HCT116 (cell line): ENCODE measurements around the gene TP53TG5. TPM values are rescaled to one million over a fixed set of nuclear protein-coding genes. Genes with fewer than 3 reads are reported as not detected.

Experiments
- ATAC-seq: fragments of 200-7000 bp; cut with Tn5 transposase; 2 replicates; pipeline ENCODE4 v1.9.1; 2020; ENCODE audit warnings: mild to moderate bottlenecking, moderate library complexity
- BruUV-seq: library from RNA; stranded (reverse); fragments of 400-500 nt; replicated peaks from 2 replicates; lab custom pipeline; 2021; lab: Mats Ljungman, UMichigan
- CTCF ChIA-PET: fragments of 300-600 bp; sonication (Branson Sonifier 250); formaldehyde crosslinking; loops from one replicate; lab custom pipeline; 2021; ENCODE audit warnings: antibody characterized with exemption; lab: Charles Lee
- POLR2A ChIA-PET: fragments of 300-600, 350-600 bp; sonication (Branson Sonifier 250); formaldehyde crosslinking; loops from one replicate; lab custom pipeline; 2021; ENCODE audit warnings: antibody characterized with exemption; lab: Charles Lee
- RAD21 ChIA-PET, 2 experiments: fragments of 300-600 bp; sonication (Branson Sonifier 250); formaldehyde crosslinking; loops; one replicate each; lab custom pipeline; 2023; ENCODE audit warnings: low total read pairs in 2 of 2; ENCODE audit not compliant: uncharacterized antibody in 2 of 2, unreplicated experiment in 2 of 2, low non-redundant PET in 1 of 2; lab: Charles Lee
- DNase-seq: peaks from one replicate; pipeline ENCODE4 v3.0.0-alpha.2; 2010; ENCODE audit warnings: low read depth, low spot score
- H2AFZ ChIP-seq: fragments of 200-600 bp; shearing (Covaris generic), sonication (generic); 2 replicates; pipeline ENCODE4 v1.6.1; 2017; ENCODE audit warnings: low read depth, mixed run types, mixed read lengths, antibody characterized with exemption, low read length; ENCODE audit not compliant: poor library complexity, severe bottlenecking
- H3K27ac ChIP-seq: 2 replicates; pipeline ENCODE4 v1.5.1; 2012; ENCODE audit warnings: low read depth, low read length
- H3K27me3 ChIP-seq: fragments of 200-600 bp; sonication (generic); 2 replicates; pipeline ENCODE4 v1.6.1; 2016; ENCODE audit warnings: mixed run types, low read length, mixed read lengths; ENCODE audit not compliant: insufficient read depth
- H3K36me3 ChIP-seq, 2 experiments: fragments of 200-500 bp in 1 of 2; fragments of 200-600 bp in 1 of 2; sonication (Bioruptor generic) in 1 of 2; sonication (generic) in 1 of 2; 2 replicates each; pipeline versions ENCODE4 v1.5.1 to v1.6.1; 2014 to 2016; ENCODE audit warnings: low read length in 2 of 2, inconsistent platforms in 1 of 2, mixed read lengths in 1 of 2, mixed run types in 1 of 2; ENCODE audit not compliant: insufficient read depth in 2 of 2, control insufficient read depth in 1 of 2
- H3K4me1 ChIP-seq, 2 experiments: fragments of 200-600 bp in 1 of 2; sonication (generic) in 1 of 2; 2 replicates each; pipeline versions ENCODE4 v1.5.1 to v1.6.1; 2012 to 2017; ENCODE audit warnings: low read length in 2 of 2, inconsistent platforms in 1 of 2, mild to moderate bottlenecking in 1 of 2, mixed read lengths in 1 of 2, mixed run types in 1 of 2, moderate library complexity in 1 of 2; ENCODE audit not compliant: insufficient read depth in 2 of 2, control insufficient read depth in 1 of 2
- H3K4me2 ChIP-seq: fragments of 200-600 bp; sonication (generic); 2 replicates; pipeline ENCODE4 v1.6.1; 2017; ENCODE audit warnings: mixed run types, low read length, mixed read lengths
- H3K4me3 ChIP-seq, 2 experiments: fragments of 200-600 bp in 1 of 2; sonication (generic) in 1 of 2; replicated peaks in 1 of 2; 2 replicates each; pipeline ENCODE4 v1.5.1; 2011 to 2016; ENCODE audit warnings: low read length in 2 of 2, control low read depth in 1 of 2, low read depth in 1 of 2, mild to moderate bottlenecking in 1 of 2, mixed read lengths in 1 of 2, mixed run types in 1 of 2
- H3K79me2 ChIP-seq: fragments of 200-600 bp; sonication (generic); 2 replicates; pipeline ENCODE4 v1.6.1; 2017; ENCODE audit warnings: mild to moderate bottlenecking, mixed run types, low read length, moderate library complexity, mixed read lengths; ENCODE audit not compliant: insufficient read depth
- H3K9ac ChIP-seq: fragments of 200-600 bp; sonication (generic); 2 replicates; pipeline ENCODE4 v1.6.1; 2016; ENCODE audit warnings: low read length, mixed read lengths
- H3K9me2 ChIP-seq: fragments of 200-600 bp; sonication (generic), shearing (Covaris generic); 2 replicates; pipeline ENCODE4 v1.6.1; 2017; ENCODE audit warnings: mixed run types, mild to moderate bottlenecking, moderate library complexity; ENCODE audit not compliant: insufficient read depth
- H3K9me3 ChIP-seq, 2 experiments: fragments of 200-500 bp in 1 of 2; fragments of 200-600 bp in 1 of 2; sonication (Bioruptor generic) in 1 of 2; sonication (generic) in 1 of 2; 2 replicates each; pipeline ENCODE4 v1.6.1; 2014 to 2017; ENCODE audit warnings: low read length in 2 of 2, mixed read lengths in 2 of 2, inconsistent platforms in 1 of 2, low read depth in 1 of 2, mild to moderate bottlenecking in 1 of 2, mixed run types in 1 of 2, moderate library complexity in 1 of 2; ENCODE audit not compliant: control insufficient read depth in 1 of 2, insufficient read depth in 1 of 2
- H4K20me1 ChIP-seq: fragments of 200-600 bp; sonication (generic), shearing (Covaris generic); 2 replicates; pipeline ENCODE4 v1.6.1; 2017; ENCODE audit warnings: mixed run types, mild to moderate bottlenecking, moderate library complexity; ENCODE audit not compliant: insufficient read depth
- CBX3 ChIP-seq: IDR thresholded peaks from 2 replicates; pipeline ENCODE4 v1.6.1; 2012; ENCODE audit warnings: low read depth
- CEBPB ChIP-seq: IDR thresholded peaks from 2 replicates; pipeline ENCODE4 v1.6.1; 2012; ENCODE audit warnings: low read depth
- EGR1 ChIP-seq: IDR thresholded peaks from 2 replicates; pipeline ENCODE4 v1.6.1; 2012; ENCODE audit warnings: low read depth
- EZH2 ChIP-seq: fragments of 200-600 bp; sonication (generic); IDR thresholded peaks from 2 replicates; pipeline ENCODE4 v1.6.1; 2017; ENCODE audit warnings: antibody characterized with exemption, mixed run types
- EZH2phosphoT487 ChIP-seq: fragments of 200-600 bp; IDR thresholded peaks from 2 replicates; pipeline ENCODE4 v1.6.1; 2018; ENCODE audit warnings: antibody characterized with exemption, borderline replicate concordance
- FOSL1 ChIP-seq: IDR thresholded peaks from 2 replicates; pipeline ENCODE4 v1.6.1; 2012; ENCODE audit warnings: low read depth
- JUND ChIP-seq: IDR thresholded peaks from 2 replicates; pipeline ENCODE4 v1.6.1; 2012
- POLR2A ChIP-seq: IDR thresholded peaks from 2 replicates; pipeline ENCODE4 v1.7.0; 2011; ENCODE audit warnings: borderline replicate concordance; ENCODE audit not compliant: insufficient read depth, insufficient read length; ENCODE audit errors: extremely low read depth
- POLR2AphosphoS5 ChIP-seq: IDR thresholded peaks from 2 replicates; pipeline ENCODE4 v1.6.1; 2011; ENCODE audit warnings: mild to moderate bottlenecking, low read depth, low read length, moderate library complexity
- SP1 ChIP-seq: IDR thresholded peaks from 2 replicates; pipeline ENCODE4 v1.6.1; 2012; ENCODE audit warnings: low read depth
- YY1 ChIP-seq: IDR thresholded peaks from 2 replicates; pipeline ENCODE4 v1.6.1; 2011; ENCODE audit warnings: low read length, low read depth, moderate library complexity, mild to moderate bottlenecking; ENCODE audit not compliant: insufficient replicate concordance; ENCODE audit errors: extremely low read depth
- ZFX ChIP-seq: fragments of 450-650 bp; IDR thresholded peaks from 2 replicates; pipeline ENCODE4 v1.6.1; 2017
- ZNF274 ChIP-seq: fragments of 200-500 bp; sonication (Bioruptor generic); IDR thresholded peaks from 2 replicates; pipeline ENCODE4 v1.6.1; 2014; ENCODE audit warnings: mild to moderate bottlenecking, low read depth, low read length, inconsistent platforms
- intact Hi-C: fragments of 100-400 bp; cut with micrococcal nuclease; formaldehyde crosslinking; loops from 2 replicates; pipeline ENCODE4 v1.10.0; 2022
- total RNA-seq: library from RNA; stranded (reverse); gene quantifications from one replicate; pipeline ENCODE4 v1.2.1, GENCODE V29; 2021; ENCODE audit not compliant: unreplicated experiment
- TF ChIP-seq, protein P1 (sequence below): IDR thresholded peaks from 2 replicates; pipeline ENCODE4 v1.6.1; 2012
- TF ChIP-seq, protein P2 (sequence below): IDR thresholded peaks from 2 replicates; pipeline ENCODE4 v1.6.1; 2012
- TF ChIP-seq, protein P3 (sequence below), 3 experiments: fragments of 200-600 bp in 1 of 3; sonication (generic) in 1 of 3; IDR thresholded peaks in 2 of 3; conservative IDR thresholded peaks in 1 of 3; 2 replicates each; pipeline ENCODE4 v1.5.1; 2012 to 2017; ENCODE audit warnings: low read depth in 2 of 3, low read length in 2 of 3, antibody characterized with exemption in 1 of 3, borderline replicate concordance in 1 of 3, control low read depth in 1 of 3, mild to moderate bottlenecking in 1 of 3, mixed read lengths in 1 of 3, mixed run types in 1 of 3, moderate library complexity in 1 of 3; ENCODE audit not compliant: insufficient read depth in 1 of 3
- TF ChIP-seq, protein P4 (sequence below): IDR thresholded peaks from 2 replicates; pipeline ENCODE4 v1.6.1; 2012; ENCODE audit warnings: low read depth
- TF ChIP-seq, protein P5 (sequence below): IDR thresholded peaks from 2 replicates; pipeline ENCODE4 v1.6.1; 2011; ENCODE audit warnings: mild to moderate bottlenecking, low read length, moderate library complexity; ENCODE audit not compliant: insufficient replicate concordance; ENCODE audit errors: extremely low read depth

TP53TG5 gene
- total RNA-seq, 1 experiment from 2014 or later, result 0.76 TPM

DNA sequence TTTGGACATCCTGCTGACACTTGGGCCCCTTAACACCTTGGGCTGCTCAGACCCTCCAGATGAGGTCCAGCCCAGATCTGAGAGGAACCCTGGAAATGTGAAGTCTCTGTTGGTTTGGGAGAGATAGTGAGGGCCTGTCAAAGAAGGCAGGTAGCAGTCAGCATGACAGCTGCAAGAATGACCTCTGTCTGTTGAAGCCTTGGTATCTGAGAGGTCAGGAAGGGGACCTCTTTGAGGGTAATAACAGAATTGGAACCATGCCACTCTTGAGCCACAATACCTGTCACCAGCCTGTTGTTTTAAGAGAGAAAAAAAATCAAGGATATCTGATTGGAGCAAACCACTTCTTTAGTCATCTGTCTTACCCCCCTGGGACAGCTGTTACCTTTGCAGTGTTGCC lies 11.0 kb downstream of the TP53TG5 start:
- Histone ChIP-seq H3K9ac (no peak overlapping the region), H4K20me1 (no peaks in the 10 kb centered on the region), H3K4me1 (peaks cover 5 to 12% of the 10 kb centered on the region in 2 experiments; a peak in 3 of 4 replicates), H3K9me3 (no peaks in the 10 kb centered on the region), H3K79me2 (peaks cover 25% of the 10 kb centered on the region), H2AFZ (no peak overlapping the region), H3K36me3 (peaks cover 12 to 25% of the 10 kb centered on the region in 2 experiments; a peak in 3 of 4 replicates), H3K27ac (no peak overlapping the region), H3K4me3 (no peak overlapping the region), H3K9me2 (no peaks in the 10 kb centered on the region), H3K4me2 (no peak overlapping the region), H3K27me3 (no peaks in the 10 kb centered on the region)
- intact Hi-C loops, result no loop called here
- ChIA-PET RAD21 (no interaction called here), POLR2A (no interaction called here), CTCF (interaction anchor here (0.8 kb wide), 1 partner anchor 215 kb away, joined by 3 read pairs; no protein-coding TSS in a partner anchor)
- DNase-seq (no peak), ATAC-seq (no peak)
- TF ChIP-seq ZFX (no peak), EZH2 (no peak), POLR2A (no peak), POLR2AphosphoS5 (no peak), JUND (no peak), ZNF274 (no peak), YY1 (no peak), EZH2phosphoT487 (no peak), CEBPB (no peak), FOSL1 (no peak), EGR1 (no peak), SP1 (no peak), CBX3 (no peak)
- TF ChIP-seq, protein P1, sequence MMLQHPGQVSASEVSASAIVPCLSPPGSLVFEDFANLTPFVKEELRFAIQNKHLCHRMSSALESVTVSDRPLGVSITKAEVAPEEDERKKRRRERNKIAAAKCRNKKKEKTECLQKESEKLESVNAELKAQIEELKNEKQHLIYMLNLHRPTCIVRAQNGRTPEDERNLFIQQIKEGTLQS, result no peak
- TF ChIP-seq, protein P2, sequence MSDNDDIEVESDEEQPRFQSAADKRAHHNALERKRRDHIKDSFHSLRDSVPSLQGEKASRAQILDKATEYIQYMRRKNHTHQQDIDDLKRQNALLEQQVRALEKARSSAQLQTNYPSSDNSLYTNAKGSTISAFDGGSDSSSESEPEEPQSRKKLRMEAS, result no peak
- TF ChIP-seq, protein P3, sequence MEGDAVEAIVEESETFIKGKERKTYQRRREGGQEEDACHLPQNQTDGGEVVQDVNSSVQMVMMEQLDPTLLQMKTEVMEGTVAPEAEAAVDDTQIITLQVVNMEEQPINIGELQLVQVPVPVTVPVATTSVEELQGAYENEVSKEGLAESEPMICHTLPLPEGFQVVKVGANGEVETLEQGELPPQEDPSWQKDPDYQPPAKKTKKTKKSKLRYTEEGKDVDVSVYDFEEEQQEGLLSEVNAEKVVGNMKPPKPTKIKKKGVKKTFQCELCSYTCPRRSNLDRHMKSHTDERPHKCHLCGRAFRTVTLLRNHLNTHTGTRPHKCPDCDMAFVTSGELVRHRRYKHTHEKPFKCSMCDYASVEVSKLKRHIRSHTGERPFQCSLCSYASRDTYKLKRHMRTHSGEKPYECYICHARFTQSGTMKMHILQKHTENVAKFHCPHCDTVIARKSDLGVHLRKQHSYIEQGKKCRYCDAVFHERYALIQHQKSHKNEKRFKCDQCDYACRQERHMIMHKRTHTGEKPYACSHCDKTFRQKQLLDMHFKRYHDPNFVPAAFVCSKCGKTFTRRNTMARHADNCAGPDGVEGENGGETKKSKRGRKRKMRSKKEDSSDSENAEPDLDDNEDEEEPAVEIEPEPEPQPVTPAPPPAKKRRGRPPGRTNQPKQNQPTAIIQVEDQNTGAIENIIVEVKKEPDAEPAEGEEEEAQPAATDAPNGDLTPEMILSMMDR (IDR thresholded peaks at IDR 0.05 in 2 of 3, conservative IDR thresholded peaks at IDR 0.05 in 1 of 3; ENCODE audit: borderline replicate concordance in 1 of 3, insufficient read depth in 1 of 3, low read depth in 2 of 3, low read length in 2 of 3), result no peak
- TF ChIP-seq, protein P4, sequence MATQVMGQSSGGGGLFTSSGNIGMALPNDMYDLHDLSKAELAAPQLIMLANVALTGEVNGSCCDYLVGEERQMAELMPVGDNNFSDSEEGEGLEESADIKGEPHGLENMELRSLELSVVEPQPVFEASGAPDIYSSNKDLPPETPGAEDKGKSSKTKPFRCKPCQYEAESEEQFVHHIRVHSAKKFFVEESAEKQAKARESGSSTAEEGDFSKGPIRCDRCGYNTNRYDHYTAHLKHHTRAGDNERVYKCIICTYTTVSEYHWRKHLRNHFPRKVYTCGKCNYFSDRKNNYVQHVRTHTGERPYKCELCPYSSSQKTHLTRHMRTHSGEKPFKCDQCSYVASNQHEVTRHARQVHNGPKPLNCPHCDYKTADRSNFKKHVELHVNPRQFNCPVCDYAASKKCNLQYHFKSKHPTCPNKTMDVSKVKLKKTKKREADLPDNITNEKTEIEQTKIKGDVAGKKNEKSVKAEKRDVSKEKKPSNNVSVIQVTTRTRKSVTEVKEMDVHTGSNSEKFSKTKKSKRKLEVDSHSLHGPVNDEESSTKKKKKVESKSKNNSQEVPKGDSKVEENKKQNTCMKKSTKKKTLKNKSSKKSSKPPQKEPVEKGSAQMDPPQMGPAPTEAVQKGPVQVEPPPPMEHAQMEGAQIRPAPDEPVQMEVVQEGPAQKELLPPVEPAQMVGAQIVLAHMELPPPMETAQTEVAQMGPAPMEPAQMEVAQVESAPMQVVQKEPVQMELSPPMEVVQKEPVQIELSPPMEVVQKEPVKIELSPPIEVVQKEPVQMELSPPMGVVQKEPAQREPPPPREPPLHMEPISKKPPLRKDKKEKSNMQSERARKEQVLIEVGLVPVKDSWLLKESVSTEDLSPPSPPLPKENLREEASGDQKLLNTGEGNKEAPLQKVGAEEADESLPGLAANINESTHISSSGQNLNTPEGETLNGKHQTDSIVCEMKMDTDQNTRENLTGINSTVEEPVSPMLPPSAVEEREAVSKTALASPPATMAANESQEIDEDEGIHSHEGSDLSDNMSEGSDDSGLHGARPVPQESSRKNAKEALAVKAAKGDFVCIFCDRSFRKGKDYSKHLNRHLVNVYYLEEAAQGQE, result no peak
- TF ChIP-seq, protein P5, sequence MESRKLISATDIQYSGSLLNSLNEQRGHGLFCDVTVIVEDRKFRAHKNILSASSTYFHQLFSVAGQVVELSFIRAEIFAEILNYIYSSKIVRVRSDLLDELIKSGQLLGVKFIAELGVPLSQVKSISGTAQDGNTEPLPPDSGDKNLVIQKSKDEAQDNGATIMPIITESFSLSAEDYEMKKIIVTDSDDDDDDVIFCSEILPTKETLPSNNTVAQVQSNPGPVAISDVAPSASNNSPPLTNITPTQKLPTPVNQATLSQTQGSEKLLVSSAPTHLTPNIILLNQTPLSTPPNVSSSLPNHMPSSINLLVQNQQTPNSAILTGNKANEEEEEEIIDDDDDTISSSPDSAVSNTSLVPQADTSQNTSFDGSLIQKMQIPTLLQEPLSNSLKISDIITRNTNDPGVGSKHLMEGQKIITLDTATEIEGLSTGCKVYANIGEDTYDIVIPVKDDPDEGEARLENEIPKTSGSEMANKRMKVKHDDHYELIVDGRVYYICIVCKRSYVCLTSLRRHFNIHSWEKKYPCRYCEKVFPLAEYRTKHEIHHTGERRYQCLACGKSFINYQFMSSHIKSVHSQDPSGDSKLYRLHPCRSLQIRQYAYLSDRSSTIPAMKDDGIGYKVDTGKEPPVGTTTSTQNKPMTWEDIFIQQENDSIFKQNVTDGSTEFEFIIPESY, result no peak
- no TSS peak for BruUV-seq
